HG03442 (cell line): Measurements from ENCODE around the gene SH3BP4.
"Not testable (repeated sequence)": the region's sequence is repeated elsewhere in the genome, so short reads cannot be mapped to it uniquely, and the experiment has no call there.

ENCODE experiments used
- ATAC-seq: cut with Tn5 transposase; IDR thresholded peaks from one replicate; pipeline ENCODE4 v1.9.1; 2021; ENCODE audit warnings: mild to moderate bottlenecking, moderate library complexity; ENCODE audit not compliant: unreplicated experiment

SH3BP4 gene

GRCh38 chr2:235052514-235053354 lies 100.9 kb downstream of the SH3BP4 start:
- ATAC-seq = no peak

- ATAC-seq = no peak
Measured at GRCh38 chr2:235053651-235054050, 101.8 kb downstream of the SH3BP4 start.

DNA sequence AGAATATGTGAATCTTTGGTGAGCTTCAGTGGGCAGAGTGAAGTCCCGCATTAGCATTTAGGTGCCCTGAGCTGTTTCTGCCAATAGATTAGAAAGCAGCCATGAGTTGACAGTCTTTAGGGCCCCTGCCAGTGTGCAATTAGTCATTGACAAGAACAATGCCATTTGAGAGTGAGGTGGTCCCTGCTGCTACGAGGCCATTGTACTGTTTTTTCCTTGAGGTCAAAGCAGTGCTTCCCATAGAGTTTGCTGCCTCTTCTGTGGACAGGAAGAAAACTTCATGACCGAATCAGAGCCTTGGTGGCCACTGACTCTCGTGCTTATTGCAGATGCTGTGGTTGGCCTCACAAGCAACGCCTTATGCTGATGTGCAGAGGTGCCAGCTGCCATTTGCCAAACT lies 102.7 kb downstream of the SH3BP4 start:
- ATAC-seq = no peak

GRCh38 chr2:235054919-235055318 lies 103.1 kb downstream of the SH3BP4 start:
- no peak for ATAC-seq

DNA sequence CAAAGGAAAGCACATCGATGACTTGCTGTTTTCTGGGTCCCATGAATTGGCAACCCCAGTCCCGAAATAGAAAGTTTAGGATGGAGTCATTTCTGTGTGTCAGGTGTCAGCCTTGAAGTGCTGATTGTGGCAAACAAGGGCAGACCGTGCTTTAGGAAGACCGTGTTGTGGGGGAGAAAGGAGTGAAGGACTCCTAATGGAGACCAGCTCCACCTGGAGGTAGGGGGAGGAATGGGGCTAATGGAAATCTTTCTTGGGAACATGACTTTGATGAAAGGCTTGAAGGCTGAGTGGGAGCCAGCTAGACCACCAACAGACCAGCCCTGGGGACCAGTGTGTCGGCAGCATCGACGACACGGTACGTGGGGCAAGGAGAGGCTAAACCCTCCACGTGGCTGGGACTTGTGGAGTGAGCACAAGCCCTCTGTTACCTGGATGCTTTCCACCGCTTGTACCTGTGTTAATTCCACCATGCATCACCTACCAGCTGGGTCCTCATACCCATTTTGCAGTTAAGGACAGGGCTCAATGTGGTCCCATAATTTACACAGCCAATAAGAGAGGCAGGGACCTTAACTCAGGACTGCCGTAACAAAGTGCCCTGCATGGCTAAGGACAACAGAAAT lies 104.2 kb downstream of the SH3BP4 start:
- no peak for ATAC-seq

DNA sequence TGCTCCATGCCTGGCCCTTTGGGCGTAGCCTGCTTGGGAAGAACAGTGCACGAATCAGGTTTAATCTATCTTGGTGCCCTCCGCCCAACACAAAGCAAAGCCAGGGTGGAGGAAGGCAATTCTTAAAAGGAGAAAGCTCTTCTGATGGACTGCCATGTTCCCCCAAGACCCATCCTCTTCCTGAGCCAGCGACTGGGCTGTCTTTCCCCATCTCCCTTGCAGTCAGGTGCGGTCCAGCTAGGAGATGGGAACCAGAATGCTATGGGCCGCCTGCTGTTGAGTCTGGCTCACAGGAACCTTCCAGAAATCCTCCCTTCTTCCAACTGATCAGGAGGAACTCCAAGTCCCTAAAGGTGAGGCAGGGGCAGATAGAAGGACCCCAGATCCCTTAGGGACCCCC lies 105.0 kb downstream of the SH3BP4 start:
- ATAC-seq = no peak

GRCh38 chr2:235057616-235058015 lies 105.8 kb downstream of the SH3BP4 start:
- ATAC-seq = not testable (repeated sequence)

GRCh38 chr2:235059161-235059560 lies 107.3 kb downstream of the SH3BP4 start:
- no peak for ATAC-seq

GRCh38 chr2:235061656-235062055 lies 109.8 kb downstream of the SH3BP4 start:
- no peak for ATAC-seq

- no peak for ATAC-seq
Measured at GRCh38 chr2:235063471-235063961, 111.7 kb downstream of the SH3BP4 start.

DNA sequence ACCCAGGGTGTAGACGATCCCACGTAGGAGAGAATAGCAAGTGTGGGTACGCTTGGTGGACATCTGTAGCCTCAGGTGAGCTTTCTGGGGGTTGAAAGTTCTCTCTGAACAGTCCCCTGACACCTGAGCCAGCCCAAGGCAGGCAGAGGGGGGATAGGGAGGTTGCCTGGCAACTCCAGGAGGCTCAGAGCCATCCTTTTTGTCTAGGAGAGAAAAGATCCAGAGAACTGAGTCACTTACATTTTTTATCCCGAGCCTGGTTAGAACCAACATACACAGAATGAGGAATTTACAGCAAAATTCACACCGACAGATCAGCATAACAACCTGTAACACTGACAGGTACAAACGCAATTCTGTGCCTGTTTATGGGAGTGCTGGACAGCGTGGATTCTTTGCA lies 113.2 kb downstream of the SH3BP4 start:
- ATAC-seq = no peak

GRCh38 chr2:235066490-235066889 lies 114.7 kb downstream of the SH3BP4 start:
- no peak for ATAC-seq

GRCh38 chr2:235066895-235067294 lies 115.1 kb downstream of the SH3BP4 start:
- no peak for ATAC-seq

DNA sequence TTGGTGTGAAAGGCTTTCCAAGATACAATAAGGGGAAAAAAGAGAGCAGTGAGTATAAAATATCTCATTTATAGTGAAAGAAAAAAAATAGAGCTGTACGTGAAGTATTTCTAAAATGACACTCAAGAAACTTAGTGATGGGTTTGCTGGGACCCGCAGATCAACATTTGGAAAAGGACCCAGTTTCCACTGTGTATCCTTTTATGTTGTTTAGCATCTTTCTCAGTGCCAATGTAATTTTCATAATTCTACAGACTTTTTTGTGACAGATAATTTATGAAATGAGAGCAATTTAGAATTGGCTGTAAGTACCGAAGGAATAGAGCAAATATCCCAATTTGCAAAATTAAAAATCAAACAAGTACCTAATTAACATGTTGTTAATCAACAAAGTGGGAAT lies 116.9 kb downstream of the SH3BP4 start:
- no peak for ATAC-seq

GRCh38 chr2:235070063-235070706 lies 118.4 kb downstream of the SH3BP4 start:
- ATAC-seq = no peak

DNA sequence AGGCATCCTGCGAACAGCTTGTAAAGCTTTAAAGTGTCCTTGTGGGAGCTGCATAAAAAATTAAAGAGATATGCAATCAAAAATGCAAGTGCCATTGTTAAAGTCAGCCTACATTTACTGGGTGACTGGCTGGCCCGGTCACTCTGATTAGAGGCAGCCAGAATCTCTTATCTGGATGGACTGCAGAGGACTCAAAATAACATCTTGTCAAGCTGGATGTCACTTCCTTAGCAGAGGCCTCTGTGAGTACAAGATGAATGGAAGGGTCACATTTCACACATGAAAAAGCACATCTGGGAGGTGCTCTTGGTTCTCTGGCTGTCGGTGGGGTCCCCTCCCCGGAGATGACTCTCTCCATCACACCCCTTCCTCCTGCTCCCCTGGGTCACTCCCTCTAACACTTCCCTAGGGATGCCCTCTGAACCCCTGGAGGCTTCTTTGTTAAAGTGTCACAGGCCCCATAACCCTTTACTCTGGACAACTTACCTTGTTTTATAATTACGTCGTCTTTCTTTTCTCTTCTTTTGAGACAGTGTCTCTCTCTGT lies 122.1 kb downstream of the SH3BP4 start:
- no peak for ATAC-seq

GRCh38 chr2:235077046-235077445 lies 125.2 kb downstream of the SH3BP4 start:
- ATAC-seq = no peak

DNA sequence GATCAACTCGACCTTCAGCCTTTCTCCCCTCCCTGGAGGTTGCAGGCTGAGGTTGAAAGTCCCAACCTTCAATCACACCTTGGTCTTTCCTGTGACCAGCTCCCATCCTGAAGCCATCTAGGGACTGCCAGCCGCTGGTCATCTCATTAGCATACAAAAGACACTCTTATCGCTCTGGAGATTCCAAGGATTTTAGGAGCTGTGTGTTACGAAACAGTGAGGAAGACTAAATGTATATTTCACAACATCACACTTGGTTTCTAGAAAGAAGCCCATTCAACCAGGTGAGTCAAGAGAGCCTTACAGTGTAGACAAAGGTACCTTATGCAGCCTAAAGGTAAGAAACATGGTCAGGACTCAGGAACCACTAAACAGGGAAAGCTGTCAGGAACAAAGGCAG lies 126.4 kb downstream of the SH3BP4 start:
- no peak for ATAC-seq

DNA sequence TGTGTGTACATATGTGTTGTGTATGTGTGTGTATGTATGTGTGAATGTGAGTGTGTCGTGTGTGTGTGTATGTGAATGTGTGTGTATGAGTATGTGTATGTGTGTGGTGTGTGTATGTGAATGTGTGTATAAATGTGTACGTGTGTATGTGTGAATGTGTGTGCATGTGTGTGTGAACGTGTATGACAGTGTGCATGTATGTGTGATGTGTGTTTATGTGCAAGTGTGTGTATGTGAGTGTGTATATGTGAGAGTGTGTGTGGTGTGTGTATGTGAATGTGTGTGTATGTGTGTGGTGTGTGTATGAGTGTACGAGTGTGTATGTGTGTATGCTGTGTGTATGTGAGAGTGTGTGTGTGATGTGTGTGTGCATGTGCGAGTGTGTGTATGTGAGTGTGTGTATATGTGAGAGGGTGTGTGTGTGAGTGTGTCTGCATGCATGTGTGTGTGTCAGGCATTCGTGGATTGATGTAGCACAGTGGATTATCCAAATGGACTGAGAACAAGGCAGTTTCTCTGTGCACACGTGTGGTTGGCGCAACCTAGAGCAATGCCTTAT lies 127.2 kb downstream of the SH3BP4 start:
- ATAC-seq = no peak

DNA sequence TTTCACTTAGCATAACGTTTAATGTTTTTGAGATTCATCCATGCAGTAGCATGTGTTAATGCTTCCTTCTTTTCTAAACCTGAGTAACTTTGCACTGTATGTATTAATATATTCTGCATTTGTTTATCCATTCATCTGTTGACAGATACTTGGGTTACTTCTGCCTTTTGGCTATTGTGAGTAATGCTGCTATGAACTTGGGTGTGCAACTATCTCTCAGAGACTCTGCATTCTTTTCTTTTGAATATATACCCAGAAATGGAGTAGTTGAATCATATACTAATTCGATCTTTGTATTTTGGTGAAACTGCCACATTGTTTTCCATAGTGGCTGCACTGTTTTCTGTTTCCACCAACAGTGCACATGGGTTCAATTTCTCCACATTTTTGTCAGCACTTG lies 128.3 kb downstream of the SH3BP4 start:
- ATAC-seq = no peak
